DOHH2 (cell line): ENCODE data around the gene TGFBR2.

Experiments
- H3F3A ChIP-seq: fragments of 200-600 bp; sonication (generic), shearing (Covaris generic); 2 replicates; pipeline ENCODE4 v1.6.0; 2016; ENCODE audit warnings: antibody characterized with exemption, mild to moderate bottlenecking; ENCODE audit not compliant: control insufficient read depth, insufficient read depth
- H3K27ac ChIP-seq: fragments of 200-600 bp; sonication (generic); 2 replicates; pipeline ENCODE4 v1.5.1; 2014; ENCODE audit warnings: low read depth, mild to moderate bottlenecking, low read length, moderate library complexity
- H3K27me3 ChIP-seq: fragments of 200-600 bp; sonication (generic); 2 replicates; pipeline ENCODE4 v1.6.1; 2014; ENCODE audit warnings: mild to moderate bottlenecking, low read length, mixed read lengths; ENCODE audit not compliant: control insufficient read depth
- H3K36me3 ChIP-seq: fragments of 200-600 bp; sonication (generic); 2 replicates; pipeline ENCODE4 v1.6.1; 2014; ENCODE audit warnings: mild to moderate bottlenecking, low read length, moderate library complexity, mixed read lengths; ENCODE audit not compliant: control insufficient read depth
- H3K4me1 ChIP-seq: fragments of 200-600 bp; sonication (generic); 2 replicates; pipeline ENCODE4 v1.6.1; 2014; ENCODE audit warnings: mild to moderate bottlenecking, low read length, mixed read lengths; ENCODE audit not compliant: control insufficient read depth
- H3K4me2 ChIP-seq: fragments of 200-600 bp; sonication (generic); 2 replicates; pipeline ENCODE4 v1.6.0; 2014; ENCODE audit warnings: mild to moderate bottlenecking, low read length, moderate library complexity
- H3K4me3 ChIP-seq: fragments of 200-600 bp; sonication (generic); 2 replicates; pipeline ENCODE4 v1.5.1; 2014; ENCODE audit warnings: mild to moderate bottlenecking, low read length, mixed read lengths
- H3K79me2 ChIP-seq: fragments of 200-600 bp; sonication (generic); 2 replicates; pipeline ENCODE4 v1.6.1; 2014; ENCODE audit warnings: mild to moderate bottlenecking, low read length, mixed read lengths; ENCODE audit not compliant: control insufficient read depth
- H3K9me2 ChIP-seq: fragments of 200-600 bp; sonication (generic); replicated peaks from 2 replicates; pipeline ENCODE4 v1.6.1; 2014; ENCODE audit warnings: mild to moderate bottlenecking, low read length, mixed read lengths; ENCODE audit not compliant: control insufficient read depth
- H3K9me3 ChIP-seq: fragments of 200-600 bp; sonication (generic); 2 replicates; pipeline ENCODE4 v1.6.1; 2014; ENCODE audit warnings: antibody characterized with exemption, low read length, mixed read lengths; ENCODE audit not compliant: control insufficient read depth, insufficient read depth
- H4K20me1 ChIP-seq: fragments of 200-600 bp; sonication (generic); 2 replicates; pipeline ENCODE4 v1.6.0; 2014; ENCODE audit warnings: low read depth, mild to moderate bottlenecking, antibody characterized with exemption, low read length, moderate library complexity; ENCODE audit not compliant: control insufficient read depth, insufficient read depth
- EZH2phosphoT487 ChIP-seq: fragments of 200-600 bp; sonication (generic); IDR thresholded peaks from 2 replicates; pipeline ENCODE4 v1.6.1; 2017; ENCODE audit warnings: borderline replicate concordance, mild to moderate bottlenecking, antibody characterized with exemption, low read length, moderate library complexity, mixed read lengths
- TF ChIP-seq, protein P1 (sequence below): fragments of 200-600 bp; sonication (generic); IDR thresholded peaks from one replicate; pipeline ENCODE4 v1.5.1; 2014; ENCODE audit warnings: antibody characterized with exemption, mild to moderate bottlenecking, low read depth, low read length; ENCODE audit not compliant: poor library complexity, severe bottlenecking

Gene TGFBR2

DNA sequence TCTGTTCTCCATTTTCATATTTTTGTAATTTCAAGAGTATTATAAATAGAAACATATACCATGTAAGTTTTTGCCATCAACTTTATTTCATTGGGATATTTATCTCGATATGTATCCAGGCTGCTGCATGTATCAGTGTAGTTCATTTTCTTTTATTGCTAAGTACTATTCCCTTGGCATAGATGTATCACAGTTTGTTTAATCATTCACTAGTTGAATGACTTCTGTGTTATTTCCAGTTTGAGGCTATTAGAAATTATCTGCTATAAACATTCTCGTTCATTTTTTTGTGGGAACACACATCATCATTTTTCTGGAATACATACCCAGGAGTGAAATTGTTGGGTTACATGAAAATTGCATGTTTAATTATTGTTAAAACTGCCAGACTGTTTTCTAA, 18.5 kb upstream of the TGFBR2 start:
- Histone ChIP-seq H3K36me3 (no peaks in the 10 kb centered on the region), H3K79me2 (no peaks in the 10 kb centered on the region), H3K4me3 (no peak overlapping the region), H3F3A (no peaks in the 10 kb centered on the region), H3K9me2 (no peaks in the 10 kb centered on the region), H3K4me1 (no peaks in the 10 kb centered on the region), H3K27ac (no peak overlapping the region), H4K20me1 (no peaks in the 10 kb centered on the region), H3K4me2 (no peak overlapping the region), H3K27me3 (no peaks in the 10 kb centered on the region), H3K9me3 (no peaks in the 10 kb centered on the region)
- TF ChIP-seq EZH2phosphoT487 = no peak
- TF ChIP-seq, protein P1, sequence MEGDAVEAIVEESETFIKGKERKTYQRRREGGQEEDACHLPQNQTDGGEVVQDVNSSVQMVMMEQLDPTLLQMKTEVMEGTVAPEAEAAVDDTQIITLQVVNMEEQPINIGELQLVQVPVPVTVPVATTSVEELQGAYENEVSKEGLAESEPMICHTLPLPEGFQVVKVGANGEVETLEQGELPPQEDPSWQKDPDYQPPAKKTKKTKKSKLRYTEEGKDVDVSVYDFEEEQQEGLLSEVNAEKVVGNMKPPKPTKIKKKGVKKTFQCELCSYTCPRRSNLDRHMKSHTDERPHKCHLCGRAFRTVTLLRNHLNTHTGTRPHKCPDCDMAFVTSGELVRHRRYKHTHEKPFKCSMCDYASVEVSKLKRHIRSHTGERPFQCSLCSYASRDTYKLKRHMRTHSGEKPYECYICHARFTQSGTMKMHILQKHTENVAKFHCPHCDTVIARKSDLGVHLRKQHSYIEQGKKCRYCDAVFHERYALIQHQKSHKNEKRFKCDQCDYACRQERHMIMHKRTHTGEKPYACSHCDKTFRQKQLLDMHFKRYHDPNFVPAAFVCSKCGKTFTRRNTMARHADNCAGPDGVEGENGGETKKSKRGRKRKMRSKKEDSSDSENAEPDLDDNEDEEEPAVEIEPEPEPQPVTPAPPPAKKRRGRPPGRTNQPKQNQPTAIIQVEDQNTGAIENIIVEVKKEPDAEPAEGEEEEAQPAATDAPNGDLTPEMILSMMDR = no peak

DNA sequence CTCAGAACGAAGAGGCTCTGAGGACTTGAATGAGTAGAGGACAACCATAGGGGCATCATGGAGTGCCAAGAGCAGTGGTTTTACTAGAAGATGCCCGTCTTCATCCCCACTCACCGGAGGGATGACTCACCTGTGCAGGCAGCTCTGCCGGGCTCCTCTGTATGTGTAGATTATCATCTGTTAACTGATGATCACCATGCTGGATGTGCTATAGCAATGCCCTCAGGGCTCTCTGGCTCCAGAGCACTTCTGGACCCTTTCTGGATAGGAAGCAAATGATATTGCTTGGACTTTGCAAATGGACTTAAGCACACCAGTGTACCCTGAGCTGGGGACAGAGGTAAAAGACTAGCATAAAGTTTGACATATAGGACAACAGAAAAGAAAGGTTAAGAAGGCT, 10.2 kb upstream of the TGFBR2 start:
- H3K4me1 ChIP-seq = peaks cover 42% of the 10 kb centered on the region
- H3K79me2 ChIP-seq = no peaks in the 10 kb centered on the region
- no peak overlapping the region for H3K4me3 ChIP-seq
- TF ChIP-seq, protein P1 = no peak
- TF ChIP-seq EZH2phosphoT487 = no peak
- no peaks in the 10 kb centered on the region for H3K27me3 ChIP-seq
- H3K4me2 ChIP-seq = no peak overlapping the region
- no peaks in the 10 kb centered on the region for H3K36me3 ChIP-seq
- H3K27ac ChIP-seq = no peak overlapping the region
- no peaks in the 10 kb centered on the region for H4K20me1 ChIP-seq
- no peaks in the 10 kb centered on the region for H3K9me2 ChIP-seq
- H3F3A ChIP-seq = peaks cover 3% of the 10 kb centered on the region; the same call in 1 of the 2 replicates
- no peaks in the 10 kb centered on the region for H3K9me3 ChIP-seq

DNA sequence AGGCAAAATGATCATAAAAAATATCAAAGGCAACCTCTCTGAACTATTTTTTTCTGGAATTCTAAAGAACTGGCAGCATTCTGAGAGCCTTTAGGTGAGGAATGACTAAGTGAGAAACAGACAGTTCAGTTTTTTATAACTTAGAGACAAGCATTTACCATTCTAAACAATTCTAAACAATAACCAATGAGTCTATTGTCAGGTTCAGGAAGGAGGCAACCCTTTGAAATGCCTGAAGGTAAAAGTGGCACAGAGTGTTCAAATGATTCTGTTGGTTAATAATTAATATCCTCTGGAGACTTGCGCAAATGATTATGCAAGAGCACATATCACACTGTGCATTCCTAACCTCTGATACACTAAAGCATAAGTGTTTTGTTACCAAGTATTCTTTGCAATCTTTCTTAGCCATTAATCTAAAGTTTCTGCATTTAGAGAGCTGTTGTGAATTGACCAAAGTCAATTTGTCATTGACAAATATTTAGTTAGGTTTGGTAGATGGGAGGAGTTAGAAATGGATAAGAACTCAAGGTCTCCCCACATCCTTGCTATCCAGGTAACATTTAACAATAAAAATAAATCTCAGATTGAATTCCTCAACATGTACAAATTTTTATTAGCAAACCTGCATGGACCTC, 9.2 kb upstream of the TGFBR2 start:
- H3K36me3 ChIP-seq = no peaks in the 10 kb centered on the region
- H3K4me3 ChIP-seq = peak overlapping the region; percentile 15; the same call in 1 of the 2 replicates
- H3F3A ChIP-seq = peaks cover 3% of the 10 kb centered on the region; the same call in 1 of the 2 replicates
- no peaks in the 10 kb centered on the region for H3K9me2 ChIP-seq
- no peak for TF ChIP-seq EZH2phosphoT487
- TF ChIP-seq, protein P1 = no peak
- 0 out of 2 replicates have a peak overlapping the region, but pooled peaks have one; percentile 18 for H3K27ac ChIP-seq
- no peaks in the 10 kb centered on the region for H4K20me1 ChIP-seq
- peak overlapping the region; percentile 33 for H3K4me2 ChIP-seq
- no peaks in the 10 kb centered on the region for H3K27me3 ChIP-seq
- H3K79me2 ChIP-seq = no peaks in the 10 kb centered on the region
- H3K4me1 ChIP-seq = peaks cover 49% of the 10 kb centered on the region
- no peaks in the 10 kb centered on the region for H3K9me3 ChIP-seq
